SIG-M5 treated with dmso at 0.1 percent for 504 hours (cell line): ENCODE measurements around the gene ZFAND3.

Experiments used
- DNase-seq: peaks from one replicate; lab custom pipeline; 2025; ENCODE audit not compliant: unreplicated experiment; lab: John Stamatoyannopoulos, UW

The ZFAND3 gene

DNA sequence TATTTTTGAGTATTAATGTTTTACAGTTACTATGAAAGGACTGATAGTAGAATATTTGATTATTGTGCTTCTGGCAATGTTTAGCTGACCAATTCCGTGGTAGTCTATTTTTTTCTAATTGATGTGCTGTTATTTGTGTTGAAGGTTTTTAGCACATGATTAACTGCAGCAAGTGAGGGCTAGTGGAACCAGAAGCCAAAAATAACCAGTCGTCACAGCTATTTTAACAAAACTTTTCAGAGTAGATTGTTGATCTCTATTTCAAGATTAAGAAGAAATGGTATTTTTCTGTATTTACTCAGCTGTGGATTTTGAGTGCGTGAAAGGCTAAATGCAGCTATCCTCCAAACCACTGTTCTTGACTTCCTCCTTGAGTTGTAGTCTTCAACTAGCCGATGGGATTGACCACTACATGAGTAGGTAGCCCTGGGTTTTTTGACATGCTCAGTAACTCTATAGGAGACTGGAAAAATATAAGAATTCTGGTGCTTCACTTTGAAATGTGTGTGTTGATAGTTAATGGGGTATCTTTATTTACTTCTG, 258.0 kb downstream of the ZFAND3 start:
- no peak for DNase-seq

DNA sequence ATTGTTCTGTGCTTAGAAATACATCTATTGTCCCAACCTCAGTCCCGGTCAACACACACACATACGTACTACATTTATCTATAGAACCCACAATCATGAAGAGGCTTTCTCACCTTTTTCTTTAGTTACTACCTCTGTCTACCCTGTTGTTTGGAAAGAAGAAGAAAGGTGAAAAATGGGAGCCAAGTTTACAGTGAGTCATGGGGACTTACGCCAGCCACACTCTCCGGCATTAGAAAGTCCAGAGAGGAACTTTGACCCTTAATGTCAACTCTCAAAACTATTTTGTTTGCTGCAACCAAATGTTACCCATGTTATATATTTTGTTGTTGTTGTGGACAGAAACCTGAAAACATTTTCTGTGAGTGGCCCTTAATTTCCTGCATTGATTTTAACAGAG, 259.1 kb downstream of the ZFAND3 start:
- no peak for DNase-seq

- DNase-seq, result no peak
Observed at GRCh38 chr6:38079107-38079506, 259.6 kb downstream of the ZFAND3 start.

GRCh38 chr6:38079537-38079936, 260.0 kb downstream of the ZFAND3 start:
- DNase-seq, result no peak

- DNase-seq, result no peak
Observed at GRCh38 chr6:38080360-38080759, 260.8 kb downstream of the ZFAND3 start.

DNA sequence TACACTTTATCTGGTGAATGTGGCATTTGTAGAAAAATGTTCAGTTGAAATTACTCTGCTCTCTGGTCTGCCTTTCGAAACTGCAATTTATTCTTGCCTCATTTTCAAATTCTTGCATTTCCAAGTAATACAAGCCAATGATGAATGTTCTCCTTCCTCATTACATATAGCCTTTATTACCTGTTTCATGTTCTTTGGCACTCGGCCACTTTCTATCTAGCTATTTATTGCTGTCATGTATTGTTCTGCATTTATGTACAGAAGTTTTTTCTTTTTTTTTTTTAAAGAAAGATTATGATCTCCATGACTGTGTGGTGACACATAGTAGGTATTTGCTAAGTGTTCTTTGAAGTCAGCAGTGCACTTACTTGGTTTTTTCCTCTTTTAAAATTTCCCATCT, 261.4 kb downstream of the ZFAND3 start:
- DNase-seq, result no peak

DNA sequence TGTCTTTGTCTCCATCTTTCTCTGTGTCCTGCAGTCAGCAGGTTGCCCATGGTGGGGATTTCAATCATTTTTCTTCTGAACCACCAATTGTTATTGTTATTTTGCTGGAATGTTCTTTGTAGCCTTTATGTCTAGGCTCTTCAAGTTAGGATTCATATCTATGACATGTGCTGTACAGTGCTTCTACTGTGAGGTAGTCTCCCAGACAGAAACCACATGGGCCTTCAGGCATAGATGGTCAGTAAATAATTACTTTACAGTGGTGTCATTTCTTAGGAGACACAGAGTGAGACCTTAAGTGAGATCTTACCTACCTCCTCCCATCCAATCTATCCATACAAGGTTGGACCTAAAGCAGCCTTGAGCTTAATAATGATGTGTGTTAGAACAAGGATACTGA, 265.5 kb downstream of the ZFAND3 start:
- no peak for DNase-seq

GRCh38 chr6:38086346-38086745, 266.8 kb downstream of the ZFAND3 start:
- DNase-seq, result no peak

- no peak for DNase-seq
Observed at GRCh38 chr6:38088010-38088409, 268.5 kb downstream of the ZFAND3 start.

GRCh38 chr6:38088829-38089228, 269.3 kb downstream of the ZFAND3 start:
- no peak for DNase-seq

DNA sequence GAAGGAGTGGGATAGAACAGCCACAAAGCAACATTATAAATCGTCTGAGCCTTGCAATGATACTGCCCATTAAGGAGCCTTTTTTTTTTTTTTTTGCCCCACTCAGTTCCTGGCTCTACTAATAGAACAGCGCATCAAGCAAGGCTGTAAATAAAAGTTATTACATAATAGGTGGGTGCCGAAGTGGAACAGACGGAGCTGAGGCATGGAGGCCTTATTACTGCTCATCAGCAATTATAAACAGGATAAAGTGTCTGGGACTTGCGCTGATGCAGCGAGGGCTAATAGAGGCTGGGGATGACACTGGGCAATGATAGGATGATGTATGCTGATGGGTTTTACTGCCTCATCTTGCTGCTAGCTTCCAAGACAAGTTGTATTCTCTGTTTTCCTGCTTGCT, 272.1 kb downstream of the ZFAND3 start:
- DNase-seq, result no peak

DNA sequence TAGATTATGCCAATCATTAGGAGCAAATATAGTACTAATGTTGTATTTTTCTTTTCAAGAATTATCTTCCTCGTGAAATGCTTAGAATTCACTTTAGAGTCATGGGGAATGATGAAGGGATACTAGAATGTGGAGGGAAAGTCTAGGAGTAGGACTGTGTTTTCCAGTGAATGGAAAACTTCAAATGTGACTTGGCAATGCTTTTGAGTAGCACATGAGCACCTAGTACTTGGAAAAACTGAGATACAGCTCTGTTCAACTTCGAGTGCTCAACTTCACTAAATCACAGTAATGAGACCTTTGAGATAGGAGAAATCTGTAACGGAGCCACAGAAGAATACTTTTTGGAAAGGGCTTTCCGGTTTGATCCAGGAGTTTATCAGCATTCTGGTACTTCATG, 272.9 kb downstream of the ZFAND3 start:
- DNase-seq, result no peak

GRCh38 chr6:38092964-38093363, 273.4 kb downstream of the ZFAND3 start:
- DNase-seq, result no peak

GRCh38 chr6:38095054-38095453, 275.5 kb downstream of the ZFAND3 start:
- no peak for DNase-seq

DNA sequence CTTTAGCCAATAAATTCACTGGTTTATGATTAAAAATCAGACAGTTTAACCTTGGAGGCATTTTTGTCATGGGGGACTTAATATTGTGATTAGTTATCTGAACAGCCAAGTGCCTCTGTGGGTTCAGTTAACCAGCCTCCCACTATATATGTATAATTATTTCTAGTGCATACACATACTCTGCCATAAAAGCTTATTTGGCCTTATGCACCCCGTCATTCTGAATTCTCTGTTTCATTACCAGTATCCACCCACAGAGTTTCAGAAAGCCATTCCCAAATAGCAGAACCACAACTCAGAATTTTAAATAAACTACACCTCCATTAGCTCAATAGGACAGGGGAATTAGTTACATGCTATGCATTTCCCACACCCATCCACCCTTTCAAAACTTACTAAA, 279.7 kb downstream of the ZFAND3 start:
- no peak for DNase-seq

GRCh38 chr6:38100380-38100779, 280.9 kb downstream of the ZFAND3 start:
- no peak for DNase-seq

DNA sequence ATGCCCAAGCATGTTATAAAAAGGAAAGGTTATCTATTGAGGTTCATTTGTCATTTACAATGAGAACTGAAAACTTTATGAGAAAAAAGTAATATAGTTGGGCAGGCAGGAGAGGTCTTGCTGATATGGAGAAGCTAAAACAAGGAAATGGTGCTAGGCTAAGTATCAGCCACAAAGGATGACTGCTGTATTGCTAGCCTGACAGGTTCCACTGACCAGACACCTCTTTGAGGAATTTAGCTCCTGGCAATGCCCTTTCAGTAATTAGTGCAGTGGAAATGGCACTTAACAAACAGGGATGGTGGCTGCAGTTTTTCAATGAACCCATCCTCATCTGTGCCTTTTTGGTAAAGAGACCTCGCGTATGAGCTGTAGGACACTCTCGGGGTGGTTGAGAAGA, 284.4 kb downstream of the ZFAND3 start:
- no peak for DNase-seq

GRCh38 chr6:38105066-38105465, 285.5 kb downstream of the ZFAND3 start:
- no peak for DNase-seq

- DNase-seq, result no peak
Observed at GRCh38 chr6:38107073-38107472, 287.5 kb downstream of the ZFAND3 start.

DNA sequence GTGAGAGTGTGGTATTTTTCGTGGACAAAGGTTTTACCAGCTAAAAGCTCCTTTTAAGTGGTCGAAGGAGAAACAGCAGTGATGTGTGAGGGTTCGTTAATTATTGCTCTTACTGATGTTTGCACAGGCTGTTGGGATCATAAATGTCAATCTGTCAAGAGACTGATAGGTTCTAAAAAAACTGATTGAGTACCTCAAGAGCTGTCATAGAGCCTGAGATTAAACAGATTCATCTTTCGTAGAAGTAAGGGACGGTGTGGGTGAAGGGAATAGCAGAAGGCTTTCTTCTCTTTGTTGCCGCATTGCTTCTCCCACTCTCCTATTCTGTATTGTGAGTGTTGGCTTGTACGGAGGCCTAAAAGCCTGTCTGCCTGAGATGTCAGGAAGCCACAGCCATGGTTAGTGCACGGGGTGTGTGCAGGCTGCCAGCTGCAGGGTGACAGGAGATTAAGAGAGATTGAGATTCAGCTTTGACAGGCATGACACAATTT, 291.0 kb downstream of the ZFAND3 start:
- DNase-seq, result no peak

- no peak for DNase-seq
Observed at GRCh38 chr6:38112181-38112580, 292.7 kb downstream of the ZFAND3 start.

- DNase-seq, result no peak
Observed at GRCh38 chr6:38113825-38114576, 294.5 kb downstream of the ZFAND3 start.
